ENCODE data around the gene ARID2. TPM values are rescaled to one million over a fixed set of nuclear protein-coding genes. Genes with fewer than 3 reads are reported as not detected.

The ARID2 gene
- total RNA-seq, 1 experiment from 2014 or later = 72.2 TPM

DNA sequence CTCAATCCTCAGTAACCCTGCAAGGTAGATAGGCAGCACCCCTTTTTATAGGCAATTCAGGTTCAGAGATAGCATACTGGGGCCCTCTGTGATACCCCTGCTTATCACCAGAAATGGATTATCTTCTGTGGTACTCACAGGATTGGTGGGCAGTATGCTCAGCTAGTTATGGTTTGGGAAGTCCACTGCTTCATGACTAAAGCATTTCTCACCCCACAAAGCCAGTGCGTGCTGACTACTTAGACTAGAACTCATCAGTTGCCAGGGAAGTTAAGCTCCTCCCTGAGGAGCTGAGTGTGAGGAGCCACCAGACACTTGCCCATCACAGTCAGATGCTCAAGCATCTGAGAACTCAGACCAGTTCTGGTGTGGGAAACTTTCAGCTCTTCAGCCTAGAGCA lies 184.6 kb downstream of the ARID2 start:
- no peaks in the 10 kb centered on the region for H3K36me3 ChIP-seq (ENCODE audit: insufficient read depth, low read length, poor library complexity, severe bottlenecking)
- no peaks in the 10 kb centered on the region for H3K27me3 ChIP-seq (replicated peaks; ENCODE audit: insufficient read depth, low read depth, low read length, poor library complexity)
- intact Hi-C loops (cut with micrococcal nuclease; ENCODE audit: unreplicated experiment) = loop anchor here (10.0 kb wide), 1 partner anchor 779 kb away; no protein-coding TSS in a partner anchor
- H3K27ac ChIP-seq (ENCODE audit: low read depth, low read length, poor library complexity, severe bottlenecking) = no peak overlapping the region
- DNase-seq (ENCODE audit: low spot score) = peak; percentile 28
- TF ChIP-seq CTCF (conservative IDR thresholded peaks at IDR 0.05; ENCODE audit: low read depth, low read length) = no peak
- TF ChIP-seq EZH2 (IDR thresholded peaks at IDR 0.05; ENCODE audit: borderline replicate concordance, low read depth, low read length, poor library complexity, severe bottlenecking) = no peak
- H3K4me1 ChIP-seq (ENCODE audit: insufficient read depth, low read length, poor library complexity, severe bottlenecking) = peaks cover 17% of the 10 kb centered on the region
- H3K4me3 ChIP-seq (ENCODE audit: low read depth, low read length, poor library complexity, severe bottlenecking) = no peak overlapping the region
- no peaks in the 10 kb centered on the region for H3K9me3 ChIP-seq (ENCODE audit: low read depth, low read length, poor library complexity, severe bottlenecking)
- POLR2A ChIA-PET (ENCODE audit: low non-redundant PET) = no interaction called here
- BruUV-seq (replicated peaks) = no TSS peak
- CTCF ChIA-PET = no interaction called here

DNA sequence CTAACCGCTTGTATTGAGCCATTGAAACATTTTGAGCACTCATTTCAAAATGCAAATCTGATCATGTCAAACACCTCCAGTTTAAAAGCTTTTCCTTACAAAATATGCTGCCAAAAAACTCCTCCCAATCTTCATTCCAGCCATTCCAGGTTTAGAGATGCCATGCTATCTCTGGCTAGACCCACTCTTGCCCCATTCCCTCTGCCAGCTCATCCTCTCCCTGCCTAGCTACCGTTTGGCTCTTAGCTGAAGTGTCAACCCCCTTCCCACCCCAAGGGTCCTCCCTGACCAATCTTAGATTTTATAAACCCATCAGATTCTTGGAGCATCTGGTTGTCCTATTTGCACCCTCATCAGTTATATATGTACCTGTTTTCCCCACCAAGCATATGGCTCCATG lies 185.9 kb downstream of the ARID2 start:
- TF ChIP-seq CTCF (conservative IDR thresholded peaks at IDR 0.05; ENCODE audit: low read depth, low read length) (no peak), EZH2 (IDR thresholded peaks at IDR 0.05; ENCODE audit: borderline replicate concordance, low read depth, low read length, poor library complexity, severe bottlenecking) (no peak)
- no peak overlapping the region for H3K4me3 ChIP-seq (ENCODE audit: low read depth, low read length, poor library complexity, severe bottlenecking)
- DNase-seq (ENCODE audit: low spot score) = no peak
- H3K9me3 ChIP-seq (ENCODE audit: low read depth, low read length, poor library complexity, severe bottlenecking) = no peaks in the 10 kb centered on the region
- BruUV-seq (replicated peaks) = no TSS peak
- intact Hi-C loops (cut with micrococcal nuclease; ENCODE audit: unreplicated experiment) = loop anchor here (10.0 kb wide), 1 partner anchor 781 kb away; no protein-coding TSS in a partner anchor
- H3K4me1 ChIP-seq (ENCODE audit: insufficient read depth, low read length, poor library complexity, severe bottlenecking) = peaks cover 17% of the 10 kb centered on the region
- POLR2A ChIA-PET (ENCODE audit: low non-redundant PET) = no interaction called here
- H3K27ac ChIP-seq (ENCODE audit: low read depth, low read length, poor library complexity, severe bottlenecking) = no peak overlapping the region
- H3K36me3 ChIP-seq (ENCODE audit: insufficient read depth, low read length, poor library complexity, severe bottlenecking) = no peaks in the 10 kb centered on the region
- no peaks in the 10 kb centered on the region for H3K27me3 ChIP-seq (replicated peaks; ENCODE audit: insufficient read depth, low read depth, low read length, poor library complexity)
- CTCF ChIA-PET = no interaction called here

GRCh38 chr12:45918818-45919217 lies 189.3 kb downstream of the ARID2 start:
- Histone ChIP-seq H3K27ac (ENCODE audit: low read depth, low read length, poor library complexity, severe bottlenecking) (no peak overlapping the region), H3K4me3 (ENCODE audit: low read depth, low read length, poor library complexity, severe bottlenecking) (no peak overlapping the region), H3K27me3 (replicated peaks; ENCODE audit: insufficient read depth, low read depth, low read length, poor library complexity) (no peaks in the 10 kb centered on the region), H3K4me1 (ENCODE audit: insufficient read depth, low read length, poor library complexity, severe bottlenecking) (peaks cover 3% of the 10 kb centered on the region), H3K9me3 (ENCODE audit: low read depth, low read length, poor library complexity, severe bottlenecking) (no peaks in the 10 kb centered on the region), H3K36me3 (ENCODE audit: insufficient read depth, low read length, poor library complexity, severe bottlenecking) (peaks cover 22% of the 10 kb centered on the region)
- no peak for TF ChIP-seq EZH2 (IDR thresholded peaks at IDR 0.05; ENCODE audit: borderline replicate concordance, low read depth, low read length, poor library complexity, severe bottlenecking)
- no peak for TF ChIP-seq CTCF (conservative IDR thresholded peaks at IDR 0.05; ENCODE audit: low read depth, low read length)
- ChIA-PET POLR2A (ENCODE audit: low non-redundant PET) (no interaction called here), CTCF (no interaction called here)
- intact Hi-C loops (cut with micrococcal nuclease; ENCODE audit: unreplicated experiment) = loop anchor here (10.0 kb wide), 1 partner anchor 784 kb away; no protein-coding TSS in a partner anchor
- no peak for DNase-seq (ENCODE audit: low spot score)
- BruUV-seq (replicated peaks) = no TSS peak
